HCT116 (cell line): Measurements from ENCODE around the gene AMMECR1. TPM values are rescaled to one million over a fixed set of nuclear protein-coding genes. Genes with fewer than 3 reads are reported as not detected.

Source experiments
- ATAC-seq: fragments of 200-7000 bp; cut with Tn5 transposase; 2 replicates; pipeline ENCODE4 v1.9.1; 2020; ENCODE audit warnings: mild to moderate bottlenecking, moderate library complexity
- BruUV-seq: library from RNA; stranded (reverse); fragments of 400-500 nt; replicated peaks from 2 replicates; lab custom pipeline; 2021; lab: Mats Ljungman, UMichigan
- CTCF ChIA-PET: fragments of 300-600 bp; sonication (Branson Sonifier 250); formaldehyde crosslinking; loops from one replicate; lab custom pipeline; 2021; ENCODE audit warnings: antibody characterized with exemption; lab: Charles Lee
- POLR2A ChIA-PET: fragments of 300-600, 350-600 bp; sonication (Branson Sonifier 250); formaldehyde crosslinking; loops from one replicate; lab custom pipeline; 2021; ENCODE audit warnings: antibody characterized with exemption; lab: Charles Lee
- RAD21 ChIA-PET, 2 experiments: fragments of 300-600 bp; sonication (Branson Sonifier 250); formaldehyde crosslinking; loops; one replicate each; lab custom pipeline; 2023; ENCODE audit warnings: low total read pairs in 2 of 2; ENCODE audit not compliant: uncharacterized antibody in 2 of 2, unreplicated experiment in 2 of 2, low non-redundant PET in 1 of 2; lab: Charles Lee
- DNase-seq: peaks from one replicate; pipeline ENCODE4 v3.0.0-alpha.2; 2010; ENCODE audit warnings: low read depth, low spot score
- H2AFZ ChIP-seq: fragments of 200-600 bp; shearing (Covaris generic), sonication (generic); 2 replicates; pipeline ENCODE4 v1.6.1; 2017; ENCODE audit warnings: low read depth, mixed run types, mixed read lengths, antibody characterized with exemption, low read length; ENCODE audit not compliant: poor library complexity, severe bottlenecking
- H3K27ac ChIP-seq: 2 replicates; pipeline ENCODE4 v1.5.1; 2012; ENCODE audit warnings: low read depth, low read length
- H3K27me3 ChIP-seq: fragments of 200-600 bp; sonication (generic); 2 replicates; pipeline ENCODE4 v1.6.1; 2016; ENCODE audit warnings: mixed run types, low read length, mixed read lengths; ENCODE audit not compliant: insufficient read depth
- H3K36me3 ChIP-seq, 2 experiments: fragments of 200-500 bp in 1 of 2; fragments of 200-600 bp in 1 of 2; sonication (Bioruptor generic) in 1 of 2; sonication (generic) in 1 of 2; 2 replicates each; pipeline versions ENCODE4 v1.5.1 to v1.6.1; 2014 to 2016; ENCODE audit warnings: low read length in 2 of 2, inconsistent platforms in 1 of 2, mixed read lengths in 1 of 2, mixed run types in 1 of 2; ENCODE audit not compliant: insufficient read depth in 2 of 2, control insufficient read depth in 1 of 2
- H3K4me1 ChIP-seq, 2 experiments: fragments of 200-600 bp in 1 of 2; sonication (generic) in 1 of 2; 2 replicates each; pipeline versions ENCODE4 v1.5.1 to v1.6.1; 2012 to 2017; ENCODE audit warnings: low read length in 2 of 2, inconsistent platforms in 1 of 2, mild to moderate bottlenecking in 1 of 2, mixed read lengths in 1 of 2, mixed run types in 1 of 2, moderate library complexity in 1 of 2; ENCODE audit not compliant: insufficient read depth in 2 of 2, control insufficient read depth in 1 of 2
- H3K4me2 ChIP-seq: fragments of 200-600 bp; sonication (generic); 2 replicates; pipeline ENCODE4 v1.6.1; 2017; ENCODE audit warnings: mixed run types, low read length, mixed read lengths
- H3K4me3 ChIP-seq, 2 experiments: fragments of 200-600 bp in 1 of 2; sonication (generic) in 1 of 2; replicated peaks in 1 of 2; 2 replicates each; pipeline ENCODE4 v1.5.1; 2011 to 2016; ENCODE audit warnings: low read length in 2 of 2, control low read depth in 1 of 2, low read depth in 1 of 2, mild to moderate bottlenecking in 1 of 2, mixed read lengths in 1 of 2, mixed run types in 1 of 2
- H3K79me2 ChIP-seq: fragments of 200-600 bp; sonication (generic); 2 replicates; pipeline ENCODE4 v1.6.1; 2017; ENCODE audit warnings: mild to moderate bottlenecking, mixed run types, low read length, moderate library complexity, mixed read lengths; ENCODE audit not compliant: insufficient read depth
- H3K9ac ChIP-seq: fragments of 200-600 bp; sonication (generic); 2 replicates; pipeline ENCODE4 v1.6.1; 2016; ENCODE audit warnings: low read length, mixed read lengths
- H3K9me2 ChIP-seq: fragments of 200-600 bp; sonication (generic), shearing (Covaris generic); 2 replicates; pipeline ENCODE4 v1.6.1; 2017; ENCODE audit warnings: mixed run types, mild to moderate bottlenecking, moderate library complexity; ENCODE audit not compliant: insufficient read depth
- H3K9me3 ChIP-seq, 2 experiments: fragments of 200-500 bp in 1 of 2; fragments of 200-600 bp in 1 of 2; sonication (Bioruptor generic) in 1 of 2; sonication (generic) in 1 of 2; 2 replicates each; pipeline ENCODE4 v1.6.1; 2014 to 2017; ENCODE audit warnings: low read length in 2 of 2, mixed read lengths in 2 of 2, inconsistent platforms in 1 of 2, low read depth in 1 of 2, mild to moderate bottlenecking in 1 of 2, mixed run types in 1 of 2, moderate library complexity in 1 of 2; ENCODE audit not compliant: control insufficient read depth in 1 of 2, insufficient read depth in 1 of 2
- H4K20me1 ChIP-seq: fragments of 200-600 bp; sonication (generic), shearing (Covaris generic); 2 replicates; pipeline ENCODE4 v1.6.1; 2017; ENCODE audit warnings: mixed run types, mild to moderate bottlenecking, moderate library complexity; ENCODE audit not compliant: insufficient read depth
- CEBPB ChIP-seq: IDR thresholded peaks from 2 replicates; pipeline ENCODE4 v1.6.1; 2012; ENCODE audit warnings: low read depth
- EGR1 ChIP-seq: IDR thresholded peaks from 2 replicates; pipeline ENCODE4 v1.6.1; 2012; ENCODE audit warnings: low read depth
- ELF1 ChIP-seq: IDR thresholded peaks from 2 replicates; pipeline ENCODE4 v1.6.1; 2012; ENCODE audit warnings: low read depth, borderline replicate concordance
- FOSL1 ChIP-seq: IDR thresholded peaks from 2 replicates; pipeline ENCODE4 v1.6.1; 2012; ENCODE audit warnings: low read depth
- RAD21 ChIP-seq: IDR thresholded peaks from 2 replicates; pipeline ENCODE4 v1.6.1; 2012; ENCODE audit warnings: low read depth, mild to moderate bottlenecking
- SIN3A ChIP-seq: IDR thresholded peaks from 2 replicates; pipeline ENCODE4 v1.6.1; 2012; ENCODE audit warnings: low read depth
- ZFX ChIP-seq: fragments of 450-650 bp; IDR thresholded peaks from 2 replicates; pipeline ENCODE4 v1.6.1; 2017
- intact Hi-C: fragments of 100-400 bp; cut with micrococcal nuclease; formaldehyde crosslinking; loops from 2 replicates; pipeline ENCODE4 v1.10.0; 2022
- total RNA-seq: library from RNA; stranded (reverse); gene quantifications from one replicate; pipeline ENCODE4 v1.2.1, GENCODE V29; 2021; ENCODE audit not compliant: unreplicated experiment
- TF ChIP-seq, protein P1 (sequence below), 3 experiments: fragments of 200-600 bp in 1 of 3; sonication (generic) in 1 of 3; IDR thresholded peaks in 2 of 3; conservative IDR thresholded peaks in 1 of 3; 2 replicates each; pipeline ENCODE4 v1.5.1; 2012 to 2017; ENCODE audit warnings: low read depth in 2 of 3, low read length in 2 of 3, antibody characterized with exemption in 1 of 3, borderline replicate concordance in 1 of 3, control low read depth in 1 of 3, mild to moderate bottlenecking in 1 of 3, mixed read lengths in 1 of 3, mixed run types in 1 of 3, moderate library complexity in 1 of 3; ENCODE audit not compliant: insufficient read depth in 1 of 3
- TF ChIP-seq, protein P2 (sequence below): IDR thresholded peaks from 2 replicates; pipeline ENCODE4 v1.6.1; 2011; ENCODE audit warnings: mild to moderate bottlenecking, low read length, moderate library complexity; ENCODE audit not compliant: insufficient replicate concordance; ENCODE audit errors: extremely low read depth

AMMECR1 gene
- total RNA-seq, 1 experiment from 2014 or later, result 9.2 TPM

DNA sequence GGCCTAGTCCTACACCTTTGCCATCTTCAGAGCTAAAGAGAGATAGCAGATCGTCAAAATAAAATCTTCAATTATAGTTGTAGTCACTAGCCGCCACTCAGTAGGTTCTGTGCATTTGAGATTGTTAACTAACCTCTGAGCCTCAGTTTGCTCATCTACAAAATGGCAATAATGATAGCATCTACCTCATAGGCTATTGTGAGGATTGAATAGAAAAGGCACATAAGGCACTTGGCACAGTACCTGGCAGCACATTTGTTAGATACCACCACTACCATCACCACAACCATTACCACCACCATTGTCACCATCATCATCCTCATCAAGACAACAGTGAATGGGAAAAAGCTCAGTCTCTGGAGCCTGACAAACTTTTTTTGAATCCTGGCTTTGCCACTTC is 134.6 kb downstream of the AMMECR1 start (continued):
- TF ChIP-seq, protein P1, sequence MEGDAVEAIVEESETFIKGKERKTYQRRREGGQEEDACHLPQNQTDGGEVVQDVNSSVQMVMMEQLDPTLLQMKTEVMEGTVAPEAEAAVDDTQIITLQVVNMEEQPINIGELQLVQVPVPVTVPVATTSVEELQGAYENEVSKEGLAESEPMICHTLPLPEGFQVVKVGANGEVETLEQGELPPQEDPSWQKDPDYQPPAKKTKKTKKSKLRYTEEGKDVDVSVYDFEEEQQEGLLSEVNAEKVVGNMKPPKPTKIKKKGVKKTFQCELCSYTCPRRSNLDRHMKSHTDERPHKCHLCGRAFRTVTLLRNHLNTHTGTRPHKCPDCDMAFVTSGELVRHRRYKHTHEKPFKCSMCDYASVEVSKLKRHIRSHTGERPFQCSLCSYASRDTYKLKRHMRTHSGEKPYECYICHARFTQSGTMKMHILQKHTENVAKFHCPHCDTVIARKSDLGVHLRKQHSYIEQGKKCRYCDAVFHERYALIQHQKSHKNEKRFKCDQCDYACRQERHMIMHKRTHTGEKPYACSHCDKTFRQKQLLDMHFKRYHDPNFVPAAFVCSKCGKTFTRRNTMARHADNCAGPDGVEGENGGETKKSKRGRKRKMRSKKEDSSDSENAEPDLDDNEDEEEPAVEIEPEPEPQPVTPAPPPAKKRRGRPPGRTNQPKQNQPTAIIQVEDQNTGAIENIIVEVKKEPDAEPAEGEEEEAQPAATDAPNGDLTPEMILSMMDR (IDR thresholded peaks at IDR 0.05 in 2 of 3, conservative IDR thresholded peaks at IDR 0.05 in 1 of 3; ENCODE audit: borderline replicate concordance in 1 of 3, insufficient read depth in 1 of 3, low read depth in 2 of 3, low read length in 2 of 3), result no peak
- no peak for TF ChIP-seq ELF1
- no peak for TF ChIP-seq EGR1

DNA sequence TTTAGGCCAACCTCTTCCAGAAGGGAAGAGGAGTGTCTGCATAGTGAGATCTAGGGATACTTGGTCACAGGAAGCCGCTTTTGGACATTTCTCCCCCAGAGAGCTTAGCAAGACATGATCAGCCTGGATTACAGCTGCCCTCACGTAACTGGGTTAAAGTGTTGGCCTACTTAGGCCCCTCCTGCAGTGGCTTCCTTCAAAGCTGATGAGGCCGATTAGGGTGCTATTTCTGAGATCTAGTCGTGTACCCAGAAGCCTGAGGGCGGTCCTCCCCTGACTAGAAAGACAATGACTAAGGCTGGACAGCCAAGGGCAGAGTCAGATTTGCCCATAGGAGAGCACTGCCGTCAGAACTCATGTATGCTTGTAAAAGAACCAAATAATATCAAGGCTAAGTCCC is 135.0 kb downstream of the AMMECR1 start:
- ATAC-seq (no peak), DNase-seq (no peak)
- ChIA-PET RAD21 (no interaction called here), POLR2A (no interaction called here), CTCF (interaction anchor here (1.1 kb wide), 1 partner anchor 15 kb away, joined by 4 read pairs; no protein-coding TSS in a partner anchor)
- Histone ChIP-seq H3K27me3 (no peaks in the 10 kb centered on the region), H3K79me2 (no peaks in the 10 kb centered on the region), H2AFZ (no peak overlapping the region), H3K9me3 (no peaks in the 10 kb centered on the region), H3K4me1 (peaks cover 43 to 53% of the 10 kb centered on the region in 2 experiments), H3K9me2 (no peaks in the 10 kb centered on the region), H3K9ac (no peak overlapping the region), H3K4me2 (peak overlapping the region; percentile 62; the same call in 1 of the 2 replicates), H4K20me1 (no peaks in the 10 kb centered on the region), H3K4me3 (no peak overlapping the region), H3K27ac (no peak overlapping the region), H3K36me3 (no peaks in the 10 kb centered on the region)
- TF ChIP-seq RAD21 (no peak), ZFX (no peak), ELF1 (no peak)
- intact Hi-C loops, result no loop called here
- no TSS peak for BruUV-seq

DNA sequence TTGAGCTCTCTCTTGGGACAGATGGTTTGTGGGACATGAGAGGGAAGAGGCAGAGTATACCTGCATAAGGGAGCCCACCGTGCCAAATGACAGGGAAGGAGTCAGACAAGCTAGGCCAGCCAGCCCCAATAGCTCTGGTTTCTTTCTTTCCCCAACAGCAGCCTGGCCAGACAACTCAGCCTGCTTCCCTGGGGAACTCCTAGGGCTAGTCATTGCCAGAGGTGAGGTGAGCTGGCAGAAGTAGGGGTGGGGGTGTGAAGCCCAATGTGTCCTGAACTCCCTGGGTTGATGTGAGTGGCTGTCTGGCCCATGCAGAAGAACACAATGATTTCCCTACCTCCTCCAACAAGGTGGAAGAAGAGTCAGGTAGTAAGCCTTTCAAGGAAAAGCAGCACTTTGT is 135.5 kb downstream of the AMMECR1 start:
- CTCF ChIA-PET, result interaction anchor here (1.1 kb wide), 1 partner anchor 14 kb away, joined by 4 read pairs; no protein-coding TSS in a partner anchor
- Histone ChIP-seq H3K27ac (no peak overlapping the region), H3K4me3 (no peak overlapping the region), H3K27me3 (no peaks in the 10 kb centered on the region)
- DNase-seq, result no peak
- RAD21 ChIA-PET, result no interaction called here
- POLR2A ChIA-PET, result no interaction called here
- TF ChIP-seq, protein P2, sequence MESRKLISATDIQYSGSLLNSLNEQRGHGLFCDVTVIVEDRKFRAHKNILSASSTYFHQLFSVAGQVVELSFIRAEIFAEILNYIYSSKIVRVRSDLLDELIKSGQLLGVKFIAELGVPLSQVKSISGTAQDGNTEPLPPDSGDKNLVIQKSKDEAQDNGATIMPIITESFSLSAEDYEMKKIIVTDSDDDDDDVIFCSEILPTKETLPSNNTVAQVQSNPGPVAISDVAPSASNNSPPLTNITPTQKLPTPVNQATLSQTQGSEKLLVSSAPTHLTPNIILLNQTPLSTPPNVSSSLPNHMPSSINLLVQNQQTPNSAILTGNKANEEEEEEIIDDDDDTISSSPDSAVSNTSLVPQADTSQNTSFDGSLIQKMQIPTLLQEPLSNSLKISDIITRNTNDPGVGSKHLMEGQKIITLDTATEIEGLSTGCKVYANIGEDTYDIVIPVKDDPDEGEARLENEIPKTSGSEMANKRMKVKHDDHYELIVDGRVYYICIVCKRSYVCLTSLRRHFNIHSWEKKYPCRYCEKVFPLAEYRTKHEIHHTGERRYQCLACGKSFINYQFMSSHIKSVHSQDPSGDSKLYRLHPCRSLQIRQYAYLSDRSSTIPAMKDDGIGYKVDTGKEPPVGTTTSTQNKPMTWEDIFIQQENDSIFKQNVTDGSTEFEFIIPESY, result no peak
- TF ChIP-seq SIN3A (no peak), CEBPB (no peak), FOSL1 (no peak)
- TF ChIP-seq, all 23 proteins: peak for 0
- no peaks in the 10 kb centered on the region for H3K36me3 ChIP-seq
- H3K79me2 ChIP-seq, result no peaks in the 10 kb centered on the region
- H4K20me1 ChIP-seq, result no peaks in the 10 kb centered on the region
- no peak overlapping the region for H3K9ac ChIP-seq
- no peak overlapping the region for H2AFZ ChIP-seq
- no TSS peak for BruUV-seq
- no peaks in the 10 kb centered on the region for H3K9me2 ChIP-seq
- H3K4me2 ChIP-seq, result peak overlapping the region; percentile 62; the same call in 1 of the 2 replicates
- no peak for ATAC-seq
- intact Hi-C loops, result no loop called here
- peaks cover 43 to 55% of the 10 kb centered on the region in 2 experiments for H3K4me1 ChIP-seq
- H3K9me3 ChIP-seq, result no peaks in the 10 kb centered on the region
